HUES6 (cell line): ENCODE results near the gene MPST.

Experiments
- H3K27ac ChIP-seq: 2 replicates; pipeline ENCODE4 v1.7.0; 2013; ENCODE audit warnings: low read depth, mild to moderate bottlenecking, low read length, inconsistent platforms
- H3K27me3 ChIP-seq: 2 replicates; pipeline ENCODE4 v1.6.1; 2013; ENCODE audit warnings: low read length; ENCODE audit not compliant: control insufficient read depth, insufficient read depth
- H3K36me3 ChIP-seq: 2 replicates; pipeline ENCODE4 v1.6.1; 2013; ENCODE audit warnings: low read length; ENCODE audit not compliant: control insufficient read depth, insufficient read depth
- H3K4me1 ChIP-seq: 2 replicates; pipeline ENCODE4 v1.6.1; 2013; ENCODE audit warnings: low read length; ENCODE audit not compliant: control insufficient read depth, insufficient read depth
- H3K4me3 ChIP-seq: 2 replicates; pipeline ENCODE4 v1.5.1; 2013; ENCODE audit warnings: low read depth, low read length
- H3K9ac ChIP-seq: one replicate; pipeline ENCODE4 v1.6.1; 2013; ENCODE audit warnings: mild to moderate bottlenecking, low read length
- H3K9me3 ChIP-seq: 2 replicates; pipeline ENCODE4 v1.6.1; 2013; ENCODE audit warnings: low read depth, low read length; ENCODE audit not compliant: control insufficient read depth, insufficient read depth

MPST gene

GRCh38 chr22:37015587-37015878 lies 4.0 kb upstream of the MPST start:
- Histone ChIP-seq H3K9ac (no peak overlapping the region), H3K4me3 (no peak overlapping the region), H3K36me3 (peaks cover 19% of the 10 kb centered on the region), H3K4me1 (peaks cover 15% of the 10 kb centered on the region; the same call in 1 of the 2 replicates), H3K9me3 (no peaks in the 10 kb centered on the region), H3K27ac (no peak overlapping the region), H3K27me3 (no peaks in the 10 kb centered on the region)

GRCh38 chr22:37016134-37016910 lies 3.2 kb upstream of the MPST start:
- Histone ChIP-seq H3K36me3 (peaks cover 19% of the 10 kb centered on the region), H3K27me3 (no peaks in the 10 kb centered on the region), H3K4me3 (no peak overlapping the region), H3K9me3 (no peaks in the 10 kb centered on the region), H3K4me1 (peaks cover 15% of the 10 kb centered on the region; the same call in 1 of the 2 replicates), H3K27ac (no peak overlapping the region), H3K9ac (no peak overlapping the region)

GRCh38 chr22:37017356-37017755 lies 2.2 kb upstream of the MPST start:
- no peak overlapping the region for H3K27ac ChIP-seq

GRCh38 chr22:37018086-37018814 lies 1.3 kb upstream of the MPST start:
- Histone ChIP-seq H3K9me3 (no peaks in the 10 kb centered on the region), H3K4me3 (peak overlapping the region; percentile 79), H3K27ac (no peak overlapping the region), H3K4me1 (peaks cover 20% of the 10 kb centered on the region; the same call in 1 of the 2 replicates), H3K36me3 (peaks cover 19% of the 10 kb centered on the region), H3K27me3 (no peaks in the 10 kb centered on the region), H3K9ac (peak overlapping the region; percentile 86)

More at GRCh38 chr22:37017356-37017755, 2.2 kb upstream of the MPST start:
- Histone ChIP-seq H3K9me3 (no peaks in the 10 kb centered on the region), H3K36me3 (peaks cover 19% of the 10 kb centered on the region), H3K27me3 (no peaks in the 10 kb centered on the region), H3K4me3 (no peak overlapping the region), H3K9ac (no peak overlapping the region), H3K4me1 (peaks cover 16% of the 10 kb centered on the region; the same call in 1 of the 2 replicates)

- H3K27ac ChIP-seq: no peak overlapping the region; the same call in 1 of the 2 replicates
- peak overlapping the region; percentile 79 for H3K4me3 ChIP-seq
- H3K36me3 ChIP-seq: peaks cover 19% of the 10 kb centered on the region
- H3K27me3 ChIP-seq: no peaks in the 10 kb centered on the region
- no peaks in the 10 kb centered on the region for H3K9me3 ChIP-seq
- peaks cover 23% of the 10 kb centered on the region; the same call in 1 of the 2 replicates for H3K4me1 ChIP-seq
- H3K9ac ChIP-seq: peak overlapping the region; percentile 86
These were observed 680 bp upstream of the MPST start for GRCh38 chr22:37018815-37019308.

GRCh38 chr22:37020192-37020479 lies 594 bp downstream of the MPST start:
- peak overlapping the region; percentile 79 for H3K4me3 ChIP-seq
- H3K27me3 ChIP-seq: no peaks in the 10 kb centered on the region
- H3K27ac ChIP-seq: peak overlapping the region; percentile 75; the same call in 1 of the 2 replicates
- peaks cover 29% of the 10 kb centered on the region for H3K36me3 ChIP-seq
- peaks cover 23% of the 10 kb centered on the region; the same call in 1 of the 2 replicates for H3K4me1 ChIP-seq
- H3K9ac ChIP-seq: peak overlapping the region; percentile 86
- no peaks in the 10 kb centered on the region for H3K9me3 ChIP-seq

GRCh38 chr22:37021041-37021440 lies 1.5 kb downstream of the MPST start:
- Histone ChIP-seq H3K9ac (no peak overlapping the region), H3K27ac (no peak overlapping the region), H3K4me1 (peaks cover 23% of the 10 kb centered on the region; the same call in 1 of the 2 replicates), H3K36me3 (peaks cover 38% of the 10 kb centered on the region), H3K9me3 (no peaks in the 10 kb centered on the region), H3K4me3 (no peak overlapping the region), H3K27me3 (no peaks in the 10 kb centered on the region)

GRCh38 chr22:37021710-37022482 lies 2.4 kb downstream of the MPST start:
- peaks cover 23% of the 10 kb centered on the region; the same call in 1 of the 2 replicates for H3K4me1 ChIP-seq
- H3K9me3 ChIP-seq: no peaks in the 10 kb centered on the region
- H3K4me3 ChIP-seq: no peak overlapping the region
- no peak overlapping the region for H3K27ac ChIP-seq
- H3K27me3 ChIP-seq: no peaks in the 10 kb centered on the region
- no peak overlapping the region for H3K9ac ChIP-seq
- H3K36me3 ChIP-seq: peaks cover 40% of the 10 kb centered on the region

GRCh38 chr22:37022483-37023337 lies 3.2 kb downstream of the MPST start:
- Histone ChIP-seq H3K4me3 (no peak overlapping the region), H3K36me3 (peaks cover 40% of the 10 kb centered on the region), H3K4me1 (peaks cover 23% of the 10 kb centered on the region; the same call in 1 of the 2 replicates), H3K27me3 (no peaks in the 10 kb centered on the region), H3K9ac (peak overlapping the region; percentile 21), H3K27ac (no peak overlapping the region), H3K9me3 (no peaks in the 10 kb centered on the region)

GRCh38 chr22:37023743-37024338 lies 4.3 kb downstream of the MPST start:
- Histone ChIP-seq H3K27me3 (no peaks in the 10 kb centered on the region), H3K4me1 (peaks cover 15% of the 10 kb centered on the region; the same call in 1 of the 2 replicates), H3K9me3 (no peaks in the 10 kb centered on the region), H3K36me3 (peaks cover 42% of the 10 kb centered on the region), H3K27ac (no peak overlapping the region), H3K9ac (no peak overlapping the region), H3K4me3 (no peak overlapping the region)
